ENCODE results near the gene EPHB1. TPM values are rescaled to one million over a fixed set of nuclear protein-coding genes. Genes with fewer than 3 reads are reported as not detected.
"Not testable (repeated sequence)": the region's sequence is repeated elsewhere in the genome, so short reads cannot be mapped to it uniquely, and the experiment has no call there.

The EPHB1 gene
- total and polyA plus RNA-seq, 2 donors (not counting 3 experiments of a cell fraction or from before 2014, with no cell fraction given): 1.3 to 5.2 TPM

GRCh38 chr3:135000465-135000864, 205.4 kb downstream of the EPHB1 start:
- H3K4me2 ChIP-seq (ENCODE audit: insufficient read depth, low read length): no peak overlapping the region
- DNase-seq (ENCODE audit: low read depth, low spot score) (no peak), FAIRE-seq (no peak)
- dilution Hi-C loops (cut with MboI; ENCODE audit: extremely low pct_ligation_motif_present, low sequenced_read_pairs) (no loop called here), intact Hi-C loops (cut with micrococcal nuclease) (no loop called here)
- H3K36me3 ChIP-seq (ENCODE audit: control insufficient read depth in 2 of 2, extremely low read depth in 1 of 2, insufficient read depth in 2 of 2, low read length in 2 of 2): no peaks in the 10 kb centered on the region
- H3K27me3 ChIP-seq (ENCODE audit: control insufficient read depth in 2 of 2, insufficient read depth in 2 of 2, low read length in 2 of 2): no peaks in the 10 kb centered on the region
- H4K20me1 ChIP-seq (replicated peaks; ENCODE audit: control insufficient read depth, extremely low read depth, insufficient read depth, low read length): no peaks in the 10 kb centered on the region
- H3K9me1 ChIP-seq (replicated peaks; ENCODE audit: control insufficient read depth, extremely low read depth, insufficient read depth, low read length): no peaks in the 10 kb centered on the region
- no TSS peak for BruUV-seq (replicated peaks)
- CTCF ChIA-PET: no interaction called here
- H3K9me3 ChIP-seq (replicated peaks; ENCODE audit: control insufficient read depth, insufficient read depth, low read length): no peaks in the 10 kb centered on the region
- POLR2A ChIA-PET: no interaction called here
- no peak overlapping the region for H3K4me3 ChIP-seq (replicated peaks in 1 of 3; ENCODE audit: insufficient read depth in 1 of 3, low read depth in 1 of 3, low read length in 3 of 3)
- no peak overlapping the region for H3K9ac ChIP-seq (replicated peaks; ENCODE audit: extremely low read depth, insufficient read depth, low read length)
- no peak overlapping the region for H2AFZ ChIP-seq (ENCODE audit: low read depth, low read length)
- H3K27ac ChIP-seq (ENCODE audit: insufficient read depth, low read depth, low read length): no peak overlapping the region
- no peaks in the 10 kb centered on the region for H3K79me2 ChIP-seq (ENCODE audit: control insufficient read depth, insufficient read depth, low read length)
- no peak for TF ChIP-seq FOS (IDR thresholded peaks at IDR 0.05; ENCODE audit: borderline replicate concordance, insufficient read depth, low read length)
- TF ChIP-seq MAX (IDR thresholded peaks at IDR 0.05; ENCODE audit: insufficient read depth, insufficient read length): no peak
- no peak for TF ChIP-seq POLR2AphosphoS5 (IDR thresholded peaks at IDR 0.05; ENCODE audit: insufficient read depth, low read depth, low read length)
- no peak for TF ChIP-seq EZH2 (IDR thresholded peaks at IDR 0.05; ENCODE audit: borderline replicate concordance, low read depth, low read length, severe bottlenecking)
- no peak for TF ChIP-seq CTCF (IDR thresholded peaks at IDR 0.05; ENCODE audit: extremely low read depth in 1 of 2, insufficient read depth in 1 of 2, low read depth in 1 of 2, low read length in 2 of 2)
- no peak for TF ChIP-seq MYC (IDR thresholded peaks at IDR 0.05; ENCODE audit: low read depth, low read length)
- no peak for TF ChIP-seq POLR2A (IDR thresholded peaks at IDR 0.05; ENCODE audit: low read depth, low read length)
- TF ChIP-seq JUN (IDR thresholded peaks at IDR 0.05; ENCODE audit: borderline replicate concordance, insufficient read depth, insufficient read length, low read depth): no peak
- no peak for TF ChIP-seq GATA2 (IDR thresholded peaks at IDR 0.05; ENCODE audit: insufficient read depth, insufficient read length, low read depth, low read length)
- no peaks in the 10 kb centered on the region for H3K4me1 ChIP-seq (ENCODE audit: control insufficient read depth, extremely low read depth, insufficient read depth, low read length)

- intact Hi-C loops (cut with micrococcal nuclease): loop anchor here (5.0 kb wide), 1 partner anchor 208 kb away; the partner anchor contains the start of gene EPHB1
- POLR2A ChIA-PET; H2AFZ ChIP-seq (ENCODE audit: low read depth, low read length); H3K9ac ChIP-seq (replicated peaks; ENCODE audit: extremely low read depth, insufficient read depth, low read length); H4K20me1 ChIP-seq (replicated peaks; ENCODE audit: control insufficient read depth, extremely low read depth, insufficient read depth, low read length); H3K4me3 ChIP-seq (replicated peaks in 1 of 3; ENCODE audit: insufficient read depth in 1 of 3, low read depth in 1 of 3, low read length in 3 of 3); H3K79me2 ChIP-seq (ENCODE audit: control insufficient read depth, insufficient read depth, low read length); H3K27me3 ChIP-seq (ENCODE audit: control insufficient read depth in 2 of 2, insufficient read depth in 2 of 2, low read length in 2 of 2); dilution Hi-C loops (cut with MboI; ENCODE audit: extremely low pct_ligation_motif_present, low sequenced_read_pairs); CTCF ChIA-PET; H3K27ac ChIP-seq (ENCODE audit: insufficient read depth, low read depth, low read length); DNase-seq (ENCODE audit: low read depth, low spot score); FAIRE-seq; H3K4me2 ChIP-seq (ENCODE audit: insufficient read depth, low read length); H3K4me1 ChIP-seq (ENCODE audit: control insufficient read depth, extremely low read depth, insufficient read depth, low read length); H3K9me1 ChIP-seq (replicated peaks; ENCODE audit: control insufficient read depth, extremely low read depth, insufficient read depth, low read length); BruUV-seq (replicated peaks); H3K36me3 ChIP-seq (ENCODE audit: control insufficient read depth in 2 of 2, extremely low read depth in 1 of 2, insufficient read depth in 2 of 2, low read length in 2 of 2); H3K9me3 ChIP-seq (replicated peaks; ENCODE audit: control insufficient read depth, insufficient read depth, low read length): not testable (repeated sequence)
Measured at GRCh38 chr3:135005616-135006015, 210.6 kb downstream of the EPHB1 start.
